Panc1 (cell line): ENCODE results near the gene MS4A3. TPM values are rescaled to one million over a fixed set of nuclear protein-coding genes. Genes with fewer than 3 reads are reported as not detected.
"Not testable (repeated sequence)": the region's sequence is repeated elsewhere in the genome, so short reads cannot be mapped to it uniquely, and the experiment has no call there.

Experiments
- ATAC-seq: fragments of 200-7000 bp; cut with Tn5 transposase; 2 replicates; pipeline ENCODE4 v1.9.1; 2020; ENCODE audit warnings: mild to moderate bottlenecking, moderate library complexity
- BruUV-seq: library from RNA; stranded (reverse); fragments of 400-500 nt; replicated peaks from 2 replicates; lab custom pipeline; 2021; lab: Mats Ljungman, UMichigan
- CTCF ChIA-PET: fragments of 300-600 bp; sonication (Branson Sonifier 250); formaldehyde crosslinking; loops from one replicate; lab custom pipeline; 2022; ENCODE audit warnings: antibody characterized with exemption; lab: Charles Lee
- POLR2A ChIA-PET: fragments of 300-600 bp; sonication (Branson Sonifier 250); formaldehyde crosslinking; loops from one replicate; lab custom pipeline; 2022; ENCODE audit warnings: antibody characterized with exemption; lab: Charles Lee
- DNase-seq: peaks from one replicate; pipeline ENCODE4 v3.0.0-alpha.2; 2010; ENCODE audit warnings: low read depth, low spot score
- H3K27ac ChIP-seq: 2 replicates; pipeline ENCODE4 v1.5.1; 2011; ENCODE audit warnings: mild to moderate bottlenecking, low read length, inconsistent platforms
- H3K27me3 ChIP-seq: fragments of 200-500 bp; sonication (Bioruptor generic); 2 replicates; pipeline ENCODE4 v1.6.0; 2014; ENCODE audit warnings: low read length, inconsistent platforms; ENCODE audit not compliant: control insufficient read depth, insufficient read depth
- H3K36me3 ChIP-seq: fragments of 200-500 bp; sonication (Bioruptor generic); 2 replicates; pipeline ENCODE4 v1.5.1; 2014; ENCODE audit warnings: inconsistent platforms, mild to moderate bottlenecking, low read length, moderate library complexity; ENCODE audit not compliant: control insufficient read depth, insufficient read depth
- H3K4me1 ChIP-seq: 2 replicates; pipeline ENCODE4 v1.5.1; 2011; ENCODE audit warnings: inconsistent platforms, mild to moderate bottlenecking, low read length, moderate library complexity; ENCODE audit not compliant: control insufficient read depth, insufficient read depth
- H3K4me3 ChIP-seq, 2 experiments: 2 replicates each; pipeline ENCODE4 v1.5.1; 2011 to 2012; ENCODE audit warnings: low read depth in 2 of 2, low read length in 2 of 2, mild to moderate bottlenecking in 2 of 2, inconsistent platforms in 1 of 2, moderate library complexity in 1 of 2
- H3K9me3 ChIP-seq: fragments of 200-500 bp; sonication (Bioruptor generic); 2 replicates; pipeline ENCODE4 v1.5.1; 2014; ENCODE audit warnings: low read depth, mild to moderate bottlenecking, inconsistent platforms, low read length, moderate library complexity; ENCODE audit not compliant: control insufficient read depth, insufficient read depth
- POLR2AphosphoS5 ChIP-seq: IDR thresholded peaks from 2 replicates; pipeline ENCODE4 v1.6.1; 2012; ENCODE audit warnings: mild to moderate bottlenecking, low read depth, low read length, moderate library complexity
- REST ChIP-seq, 2 experiments: IDR thresholded peaks; 2 replicates each; pipeline ENCODE4 v1.6.1; 2011 to 2012; ENCODE audit warnings: low read depth in 2 of 2, control low read depth in 1 of 2, low read length in 1 of 2, mild to moderate bottlenecking in 1 of 2, moderate library complexity in 1 of 2; ENCODE audit not compliant: insufficient read depth in 1 of 2
- SIN3A ChIP-seq: IDR thresholded peaks from 2 replicates; pipeline ENCODE4 v1.6.1; 2012; ENCODE audit warnings: low read depth, mild to moderate bottlenecking, low read length, moderate library complexity, borderline replicate concordance; ENCODE audit not compliant: insufficient read depth
- TCF7L2 ChIP-seq: IDR thresholded peaks from 2 replicates; pipeline ENCODE4 v1.6.1; 2011; ENCODE audit warnings: mild to moderate bottlenecking, low read depth, low read length, inconsistent platforms
- in situ Hi-C: cut with HindIII; loops from 2 replicates; pipeline ENCODE4 v1.10.0; 2016; ENCODE audit warnings: low sequenced_read_pairs, low pct_unique_long_range_greater_than_20kb
- intact Hi-C: fragments of 100-400 bp; cut with micrococcal nuclease; formaldehyde crosslinking; loops from one replicate; pipeline ENCODE4 v1.10.0; 2022; ENCODE audit not compliant: unreplicated experiment
- total RNA-seq: library from RNA; stranded (reverse); gene quantifications from one replicate; pipeline ENCODE4 v1.2.1, GENCODE V29; 2021; ENCODE audit not compliant: unreplicated experiment
- TF ChIP-seq, protein P1 (sequence below): fragments of 450-650 bp; IDR thresholded peaks from 2 replicates; pipeline ENCODE4 v1.5.1; 2017; ENCODE audit warnings: mild to moderate bottlenecking

The MS4A3 gene
- total RNA-seq, 1 experiment from 2014 or later, result 0.13 TPM

DNA sequence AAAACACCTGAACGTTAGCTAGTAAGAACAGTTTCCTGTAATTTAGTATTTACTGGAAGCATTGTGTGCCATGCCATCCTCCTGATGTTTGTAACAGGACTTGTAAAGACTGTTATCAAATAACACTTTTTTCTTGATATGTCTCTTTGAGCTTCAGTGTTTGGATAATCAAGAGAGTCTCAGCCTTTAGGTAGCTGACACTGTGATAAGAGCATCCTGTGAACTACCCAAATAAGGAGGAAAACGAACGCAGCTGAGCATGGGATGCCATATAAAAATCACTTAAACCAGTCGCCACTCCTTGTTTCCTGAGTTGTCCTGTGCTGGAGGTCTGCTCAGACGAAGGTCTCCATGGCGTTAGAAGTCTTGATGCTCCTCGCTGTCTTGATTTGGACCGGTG lies 16.4 kb upstream of the MS4A3 start, which contains the start of gene OOSP2:
TSS of gene OOSP2 (plus strand) at position 301 of the 400 bp plus-strand sequence. CDS start at position 352, 51 bp downstream.
- CTCF ChIA-PET, result no interaction called here
- no peak for DNase-seq
- no TSS peak for BruUV-seq
- Histone ChIP-seq H3K36me3 (no peaks in the 10 kb centered on the region), H3K27me3 (peaks cover 3% of the 10 kb centered on the region; the same call in 1 of the 2 replicates), H3K27ac (no peak within 1 kb of the TSS), H3K4me3 (no peak within 1 kb of the TSS), H3K4me1 (no peaks in the 10 kb centered on the region), H3K9me3 (no peaks in the 10 kb centered on the region)
- no peak for ATAC-seq
- intact Hi-C loops (loop anchor here (5.0 kb wide), 1 partner anchor 92 kb away; no protein-coding TSS in a partner anchor), in situ Hi-C loops (no loop called here)
- POLR2A ChIA-PET, result no interaction called here
- TF ChIP-seq, protein P1, sequence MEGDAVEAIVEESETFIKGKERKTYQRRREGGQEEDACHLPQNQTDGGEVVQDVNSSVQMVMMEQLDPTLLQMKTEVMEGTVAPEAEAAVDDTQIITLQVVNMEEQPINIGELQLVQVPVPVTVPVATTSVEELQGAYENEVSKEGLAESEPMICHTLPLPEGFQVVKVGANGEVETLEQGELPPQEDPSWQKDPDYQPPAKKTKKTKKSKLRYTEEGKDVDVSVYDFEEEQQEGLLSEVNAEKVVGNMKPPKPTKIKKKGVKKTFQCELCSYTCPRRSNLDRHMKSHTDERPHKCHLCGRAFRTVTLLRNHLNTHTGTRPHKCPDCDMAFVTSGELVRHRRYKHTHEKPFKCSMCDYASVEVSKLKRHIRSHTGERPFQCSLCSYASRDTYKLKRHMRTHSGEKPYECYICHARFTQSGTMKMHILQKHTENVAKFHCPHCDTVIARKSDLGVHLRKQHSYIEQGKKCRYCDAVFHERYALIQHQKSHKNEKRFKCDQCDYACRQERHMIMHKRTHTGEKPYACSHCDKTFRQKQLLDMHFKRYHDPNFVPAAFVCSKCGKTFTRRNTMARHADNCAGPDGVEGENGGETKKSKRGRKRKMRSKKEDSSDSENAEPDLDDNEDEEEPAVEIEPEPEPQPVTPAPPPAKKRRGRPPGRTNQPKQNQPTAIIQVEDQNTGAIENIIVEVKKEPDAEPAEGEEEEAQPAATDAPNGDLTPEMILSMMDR, result no peak
- no peak for TF ChIP-seq SIN3A
- no peak for TF ChIP-seq POLR2AphosphoS5
- TF ChIP-seq TCF7L2, result no peak
- no peak for TF ChIP-seq REST (IDR thresholded peaks at IDR 0.05; ENCODE audit: insufficient read depth in 1 of 2, low read depth in 2 of 2, low read length in 1 of 2)

- H3K4me3 ChIP-seq, H3K36me3 ChIP-seq, POLR2A ChIA-PET, H3K4me1 ChIP-seq, BruUV-seq, in situ Hi-C loops, DNase-seq, CTCF ChIA-PET, intact Hi-C loops, H3K27ac ChIP-seq, H3K9me3 ChIP-seq, ATAC-seq, H3K27me3 ChIP-seq: not testable (repeated sequence)
Measured at GRCh38 chr11:60050422-60050821, 6.0 kb upstream of the MS4A3 start.

DNA sequence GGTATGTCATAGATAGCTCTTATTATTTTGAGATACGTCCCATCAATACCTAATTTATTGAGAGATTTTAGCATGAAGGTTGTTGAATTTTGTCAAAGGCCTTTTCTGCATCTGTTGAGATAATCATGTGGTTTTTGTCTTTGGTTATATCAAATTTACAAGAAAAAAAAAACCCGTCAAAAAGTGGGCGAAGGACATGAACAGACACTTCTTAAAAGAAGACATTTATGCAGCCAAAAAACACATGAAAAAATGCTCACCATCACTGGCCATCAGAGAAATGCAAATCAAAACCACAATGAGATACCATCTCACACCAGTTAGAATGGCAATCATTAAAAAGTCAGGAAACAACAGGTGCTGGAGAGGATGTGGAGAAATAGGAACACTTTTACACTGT lies 5.6 kb upstream of the MS4A3 start:
- BruUV-seq, result not testable (repeated sequence)

More for the DNA sequence above, 5.6 kb upstream of the MS4A3 start:
- CTCF ChIA-PET, H3K4me3 ChIP-seq, POLR2A ChIA-PET, intact Hi-C loops, H3K36me3 ChIP-seq, ATAC-seq, H3K4me1 ChIP-seq, H3K27me3 ChIP-seq, H3K9me3 ChIP-seq, in situ Hi-C loops, DNase-seq, H3K27ac ChIP-seq: not testable (repeated sequence)
